Breast epithelium (tissue), 3 donors: ENCODE measurements around the gene FCAR. TPM values are rescaled to one million over a fixed set of nuclear protein-coding genes. Genes with fewer than 3 reads are reported as not detected.

Source experiments
- total RNA-seq, 3 donors: library from RNA; depleted of rRNA; stranded (reverse); fragments of >200 nt; gene quantifications; one replicate each; pipeline ENCODE4 v1.1.0, GENCODE V29; 2016

Gene FCAR
- total RNA-seq, 3 donors from 2014 or later = 0.66 to 2.4 (median 1.3) TPM

Other genes with a start within 250 kb of the FCAR start
- gene LILRB1, start 243.8 kb upstream of the FCAR start, total RNA-seq = 1 to 10 TPM; 1.6 to 2.6 (median 2.3) TPM
- 10 to 100 TPM in 2 of 3 donors, 1 to 10 TPM in 1; 1.3 to 17.6 (median 10.1) TPM for gene LILRB4, start 211.2 kb upstream of the FCAR start, total RNA-seq
- not detected for gene KIR3DL3, start 149.8 kb upstream of the FCAR start, total RNA-seq
- gene KIR2DL3, start 135.7 kb upstream of the FCAR start, total RNA-seq = not detected
- gene KIR2DL1, start 104.4 kb upstream of the FCAR start, total RNA-seq = not detected
- under 1 TPM in 1 of 3 donors, not detected in 2; 0.32 TPM for gene KIR2DL4, start 70.6 kb upstream of the FCAR start, total RNA-seq
- gene KIR3DL1, start 57.8 kb upstream of the FCAR start, total RNA-seq = under 1 TPM in 1 of 3 donors, not detected in 2; 0.59 TPM
- gene KIR2DS4, start 41.6 kb upstream of the FCAR start, total RNA-seq = not detected
- gene KIR3DL2, start 23.8 kb upstream of the FCAR start, total RNA-seq = not detected
- under 1 TPM in 1 of 3 donors, not detected in 2; 0.33 TPM for gene NCR1, start 31.9 kb downstream of the FCAR start, total RNA-seq
- gene NLRP7, start 73.3 kb downstream of the FCAR start, total RNA-seq = not detected
- 1 to 10 TPM in 2 of 3 donors, not detected in 1; 4.3 to 8.5 TPM for gene NLRP2, start 92.1 kb downstream of the FCAR start, total RNA-seq
- not detected for gene GP6, start 164.0 kb downstream of the FCAR start, total RNA-seq
- 10 to 100 TPM; 11.4 to 33.4 (median 22.3) TPM for gene RDH13, start 188.9 kb downstream of the FCAR start, total RNA-seq
- gene EPS8L1, start 201.6 kb downstream of the FCAR start, total RNA-seq = 10 to 100 TPM in 2 of 3 donors, 1 to 10 TPM in 1; 2.4 to 51.1 (median 50.1) TPM
- gene PPP1R12C, start 243.4 kb downstream of the FCAR start, total RNA-seq = 100 to 1,000 TPM in 1 of 3 donors, 10 to 100 TPM in 2; 68.3 to 148 (median 91.7) TPM